H1 (cell line): ENCODE data around the gene EML1. TPM values are rescaled to one million over a fixed set of nuclear protein-coding genes. Genes with fewer than 3 reads are reported as not detected.

Source experiments
- CTCF ChIA-PET: fragments of 300-600 bp; sonication (Branson Sonifier 250); formaldehyde crosslinking; loops from one replicate; lab custom pipeline; 2021; ENCODE audit not compliant: partially characterized antibody; lab: Charles Lee
- POLR2A ChIA-PET: fragments of 300-600 bp; sonication (Branson Sonifier 250); formaldehyde crosslinking; loops from one replicate; lab custom pipeline; 2021; ENCODE audit warnings: inconsistent platforms; ENCODE audit not compliant: partially characterized antibody; lab: Charles Lee
- DNase-seq, 2 experiments: peaks; one replicate each; pipeline versions ENCODE4 v3.0.0 to v3.0.0-alpha.2; 2010 to 2022; ENCODE audit warnings: low spot score in 2 of 2, low read depth in 1 of 2, mixed read lengths in 1 of 2
- FAIRE-seq: peaks from 2 replicates; lab custom pipeline; 2011; peaks lifted over from hg19 to GRCh38; lab: Jason Lieb, UNC
- H2AFZ ChIP-seq: 2 replicates; pipeline ENCODE4 v1.8.1; 2012; ENCODE audit warnings: low read length, inconsistent platforms
- H2AK5ac ChIP-seq: 2 replicates; pipeline ENCODE4 v1.6.1; 2013; ENCODE audit warnings: low read depth, low read length
- H2BK120ac ChIP-seq: replicated peaks from 2 replicates; pipeline ENCODE3; 2013; ENCODE audit warnings: low read depth, low read length, inconsistent platforms
- H2BK12ac ChIP-seq: 2 replicates; pipeline ENCODE4 v1.6.1; 2013; ENCODE audit warnings: low read depth, low read length
- H2BK15ac ChIP-seq: 2 replicates; pipeline ENCODE4 v1.6.1; 2013; ENCODE audit warnings: low read length
- H2BK20ac ChIP-seq: 2 replicates; pipeline ENCODE4 v1.6.1; 2013; ENCODE audit warnings: low read length
- H2BK5ac ChIP-seq: 2 replicates; pipeline ENCODE4 v1.6.1; 2013; ENCODE audit warnings: low read depth, low read length
- H3K14ac ChIP-seq: 2 replicates; pipeline ENCODE4 v1.6.1; 2013; ENCODE audit warnings: inconsistent platforms; ENCODE audit not compliant: insufficient read length
- H3K18ac ChIP-seq: 2 replicates; pipeline ENCODE4 v1.6.1; 2013; ENCODE audit warnings: low read length; ENCODE audit errors: extremely low read depth
- H3K23ac ChIP-seq: 2 replicates; pipeline ENCODE4 v1.6.1; 2013; ENCODE audit warnings: inconsistent platforms; ENCODE audit not compliant: insufficient read length
- H3K23me2 ChIP-seq: 2 replicates; pipeline ENCODE4 v1.6.1; 2013; ENCODE audit warnings: low read depth, low read length
- H3K27ac ChIP-seq: 2 replicates; pipeline ENCODE4 v1.6.1; 2011; ENCODE audit warnings: low read depth, low read length, inconsistent platforms
- H3K27me3 ChIP-seq, 4 experiments: replicated peaks in 1 of 4; 1 replicate in 1 of 4; 2 replicates in 3 of 4; pipeline versions ENCODE4 v1.6.1 to v1.8.1; 2011 to 2013; ENCODE audit warnings: low read length in 3 of 4, mild to moderate bottlenecking in 3 of 4, inconsistent platforms in 2 of 4, mixed read lengths in 2 of 4, moderate library complexity in 1 of 4; ENCODE audit not compliant: control insufficient read depth in 3 of 4, insufficient read depth in 3 of 4; ENCODE audit errors: extremely low read depth in 1 of 4
- H3K36me3 ChIP-seq, 4 experiments: 2 replicates each; pipeline versions ENCODE4 v1.6.1 to v1.8.1; 2011 to 2013; ENCODE audit warnings: mild to moderate bottlenecking in 4 of 4, low read length in 3 of 4, moderate library complexity in 2 of 4, control low read depth in 1 of 4, inconsistent platforms in 1 of 4; ENCODE audit not compliant: insufficient read depth in 4 of 4, control insufficient read depth in 2 of 4
- H3K4ac ChIP-seq: replicated peaks from 2 replicates; pipeline ENCODE3; 2013; ENCODE audit warnings: low read length, low read depth, mixed read lengths, inconsistent platforms; ENCODE audit not compliant: insufficient read length
- H3K4me1 ChIP-seq, 4 experiments: replicated peaks in 1 of 4; 1 replicate in 1 of 4; 2 replicates in 3 of 4; pipeline versions ENCODE4 v1.6.1 to v1.8.1; 2011 to 2013; ENCODE audit warnings: low read length in 3 of 4, inconsistent platforms in 2 of 4, mixed read lengths in 1 of 4; ENCODE audit not compliant: insufficient read depth in 4 of 4, control insufficient read depth in 3 of 4
- H3K4me2 ChIP-seq, 2 experiments: 2 replicates each; pipeline versions ENCODE4 v1.6.1 to v1.8.1; 2011 to 2013; ENCODE audit warnings: low read depth in 2 of 2, low read length in 2 of 2, control low read depth in 1 of 2, inconsistent platforms in 1 of 2, mild to moderate bottlenecking in 1 of 2; ENCODE audit not compliant: insufficient read depth in 1 of 2
- H3K4me3 ChIP-seq, 4 experiments: fragments of 200-600, 300-600 bp in 1 of 4; sonication (generic), shearing (Covaris generic), sonication (Bioruptor Twin) in 1 of 4; 2 replicates each; pipeline versions ENCODE4 v1.5.1 to v1.8.1; 2011 to 2016; ENCODE audit warnings: low read length in 4 of 4, low read depth in 3 of 4, control low read depth in 2 of 4, inconsistent platforms in 2 of 4, mild to moderate bottlenecking in 2 of 4, mixed read lengths in 1 of 4, moderate library complexity in 1 of 4; ENCODE audit not compliant: insufficient read depth in 2 of 4; ENCODE audit errors: extremely low read depth in 1 of 4
- H3K56ac ChIP-seq: replicated peaks from 2 replicates; pipeline ENCODE3; 2013; ENCODE audit warnings: low read depth, mild to moderate bottlenecking, mixed read lengths, low read length, inconsistent platforms; ENCODE audit not compliant: insufficient read length
- H3K79me1 ChIP-seq: 2 replicates; pipeline ENCODE4 v1.6.1; 2013; ENCODE audit warnings: low read depth, low read length, control low read depth
- H3K79me2 ChIP-seq, 2 experiments: 2 replicates each; pipeline versions ENCODE4 v1.6.1 to v1.8.1; 2012 to 2013; ENCODE audit warnings: low read length in 2 of 2, mild to moderate bottlenecking in 2 of 2, inconsistent platforms in 1 of 2; ENCODE audit not compliant: insufficient read depth in 2 of 2, control insufficient read depth in 1 of 2
- H3K9ac ChIP-seq, 4 experiments: replicated peaks in 1 of 4; 1 replicate in 1 of 4; 2 replicates in 3 of 4; pipeline versions ENCODE4 v1.6.1 to v1.8.1; 2011 to 2013; ENCODE audit warnings: low read depth in 3 of 4, low read length in 3 of 4, control low read depth in 2 of 4, mild to moderate bottlenecking in 2 of 4, moderate library complexity in 2 of 4, inconsistent platforms in 1 of 4; ENCODE audit errors: extremely low read depth in 1 of 4
- H3K9me3 ChIP-seq, 2 experiments: 2 replicates each; pipeline versions ENCODE4 v1.6.1 to v1.8.1; 2012 to 2013; ENCODE audit warnings: mild to moderate bottlenecking in 2 of 2, moderate library complexity in 2 of 2, control low read depth in 1 of 2, inconsistent platforms in 1 of 2, low read depth in 1 of 2, low read length in 1 of 2, mixed read lengths in 1 of 2; ENCODE audit not compliant: insufficient read depth in 2 of 2
- H4K20me1 ChIP-seq, 2 experiments: replicated peaks in 1 of 2; 2 replicates each; pipeline versions ENCODE3 to v1.8.1; 2011 to 2013; ENCODE audit warnings: inconsistent platforms in 2 of 2, low read length in 2 of 2, mild to moderate bottlenecking in 1 of 2; ENCODE audit not compliant: insufficient read depth in 2 of 2, control insufficient read depth in 1 of 2
- H4K5ac ChIP-seq: 2 replicates; pipeline ENCODE4 v1.6.1; 2013; ENCODE audit warnings: low read length, low read depth, mixed read lengths, inconsistent platforms; ENCODE audit not compliant: insufficient read length
- H4K8ac ChIP-seq: 2 replicates; pipeline ENCODE4 v1.8.0; 2013; ENCODE audit warnings: mild to moderate bottlenecking, moderate library complexity, low read length, inconsistent platforms; ENCODE audit not compliant: insufficient read depth; ENCODE audit errors: extremely low read depth
- H4K91ac ChIP-seq: replicated peaks from 2 replicates; pipeline ENCODE3; 2013; ENCODE audit warnings: low read length, mixed read lengths, inconsistent platforms; ENCODE audit not compliant: insufficient read length
- CHD1 ChIP-seq: IDR thresholded peaks from 2 replicates; pipeline ENCODE4 v1.6.1; 2012; ENCODE audit warnings: low read depth, low read length, improper control_type of control experiment
- MAFK ChIP-seq: IDR thresholded peaks from 2 replicates; pipeline ENCODE4 v1.6.1; 2012; ENCODE audit warnings: low read depth, mild to moderate bottlenecking, improper control_type of control experiment, low read length
- NRF1 ChIP-seq: IDR thresholded peaks from 2 replicates; pipeline ENCODE4 v1.6.1; 2011; ENCODE audit warnings: mild to moderate bottlenecking, low read depth, low read length, improper control_type of control experiment
- PHF8 ChIP-seq: fragments of 200-600 bp; sonication (generic); conservative IDR thresholded peaks from 2 replicates; pipeline ENCODE4 v1.7.1; 2012; ENCODE audit warnings: low read depth, mild to moderate bottlenecking, inconsistent platforms, low read length, moderate library complexity
- RBBP5 ChIP-seq: IDR thresholded peaks from 2 replicates; pipeline ENCODE4 v1.7.1; 2012; ENCODE audit warnings: low read depth, mild to moderate bottlenecking, inconsistent platforms, low read length, moderate library complexity, borderline replicate concordance
- SAP30 ChIP-seq: fragments of 300-600 bp; sonication (generic); IDR thresholded peaks from 2 replicates; pipeline ENCODE4 v1.7.1; 2012; ENCODE audit warnings: low read length, moderate library complexity, mild to moderate bottlenecking, inconsistent platforms; ENCODE audit not compliant: insufficient read depth, insufficient replicate concordance
- SIX5 ChIP-seq: IDR thresholded peaks from 2 replicates; pipeline ENCODE4 v1.6.1; 2011; ENCODE audit warnings: mild to moderate bottlenecking, low read depth, low read length
- TEAD4 ChIP-seq: IDR thresholded peaks from 2 replicates; pipeline ENCODE4 v1.6.1; 2012; ENCODE audit warnings: low read depth, low read length, inconsistent platforms, mixed read lengths
- WGBS, 2 experiments: shearing (Covaris generic) in 1 of 2; methylation state at CpG; one replicate each; pipeline versions ENCODE4 v1.1.6 to v1.1.7; 2013 to 2015; ENCODE audit warnings: low lambda C conversion rate in 2 of 2, mixed read lengths in 2 of 2, inconsistent platforms in 1 of 2, low coverage in 1 of 2, missing lambda C conversion rate in 1 of 2; ENCODE audit not compliant: insufficient replicate concordance in 2 of 2, insufficient coverage in 1 of 2, insufficient read length in 1 of 2; ENCODE audit errors: extremely low coverage in 1 of 2, missing lambda C conversion rate in 1 of 2; 5-methylcytosine and 5-hydroxymethylcytosine counted together
- polyA plus RNA-seq, 7 experiments: library from polyadenylated mRNA; depleted of rRNA in 3 of 7; stranded (reverse) in 5 of 7; unstranded in 2 of 7; fragments of >200 nt in 5 of 7; fragments of 200-250 nt in 2 of 7; gene quantifications; 1 replicate in 5 of 7; 2 replicates in 1 of 7; 4 replicates in 1 of 7; pipeline versions ENCODE4 v1.2.1 to v1.2.3, GENCODE V29; 2011 to 2013; ENCODE audit warnings: missing spikeins in 2 of 7, mixed read lengths in 2 of 7
- total RNA-seq: library from RNA; stranded (reverse); fragmentation: NEBNext Ultra II Directional; extraction: Animal tissue kit (Norgen Biotek cat#: 25700); gene quantifications from 2 replicates; pipeline ENCODE4 v1.2.1, GENCODE V29; 2021

The EML1 gene
- total and polyA plus RNA-seq, 2 of the 8 experiments (the other 6 are each of a cell fraction or from before 2014, with no cell fraction given): 11.1 to 24.7 TPM

- H4K8ac ChIP-seq: no peak overlapping the region
- ChIA-PET POLR2A (no interaction called here), CTCF (no interaction called here)
- H3K27me3 ChIP-seq: peaks cover 0 to 8% (median 0%) of the 10 kb centered on the region in 4 experiments; a peak in 3 of 7 replicates
- H3K4me1 ChIP-seq: peaks cover 0 to 4% (median 0%) of the 10 kb centered on the region in 4 experiments; a peak in 2 of 7 replicates
- H2AK5ac ChIP-seq: no peak overlapping the region
- no peak overlapping the region for H2BK5ac ChIP-seq
- no peaks in the 10 kb centered on the region for H3K36me3 ChIP-seq
- peaks cover 4% of the 10 kb centered on the region; the same call in 1 of the 2 replicates for H3K23me2 ChIP-seq
- H3K18ac ChIP-seq: no peak overlapping the region
- H3K4ac ChIP-seq: no peak overlapping the region
- no peak overlapping the region for H3K23ac ChIP-seq
- no peaks in the 10 kb centered on the region for H3K9me3 ChIP-seq
- no peaks in the 10 kb centered on the region for H3K79me1 ChIP-seq
- TF ChIP-seq MAFK: no peak
- TF ChIP-seq RBBP5: no peak
- no peak for TF ChIP-seq TEAD4
- no peak for TF ChIP-seq CHD1
- no peak for TF ChIP-seq SIX5
- TF ChIP-seq PHF8: no peak
- TF ChIP-seq NRF1: no peak
- no peak for TF ChIP-seq SAP30
- no peak overlapping the region for H3K27ac ChIP-seq
- no peaks in the 10 kb centered on the region for H3K79me2 ChIP-seq
- no peak overlapping the region for H2BK15ac ChIP-seq
- H2BK20ac ChIP-seq: no peak overlapping the region
- H2AFZ ChIP-seq: no peak overlapping the region
- H3K56ac ChIP-seq: no peak overlapping the region
- H4K5ac ChIP-seq: no peak overlapping the region
- 95% methylated on average over 6 of the region's 6 CpGs; no CpG with 5 or more reads in 1 of the 2 experiments for WGBS, 2 experiments
- no peaks in the 10 kb centered on the region for H4K20me1 ChIP-seq
- H3K9ac ChIP-seq: no peak overlapping the region
- H2BK12ac ChIP-seq: no peak overlapping the region
- H3K4me2 ChIP-seq: no peak overlapping the region
- no peak overlapping the region for H3K4me3 ChIP-seq
- FAIRE-seq: no peak
- H4K91ac ChIP-seq: no peak overlapping the region
- no peak overlapping the region for H3K14ac ChIP-seq
- DNase-seq: no peak
- H2BK120ac ChIP-seq: no peak overlapping the region
Measured at GRCh38 chr14:99788713-99789112, 4.5 kb upstream of the EML1 start.
